Measurements from ENCODE around the gene KCND3. TPM values are rescaled to one million over a fixed set of nuclear protein-coding genes. Genes with fewer than 3 reads are reported as not detected.

Gene KCND3
- total RNA-seq, 1 donor from 2014 or later = 0.31 TPM

DNA sequence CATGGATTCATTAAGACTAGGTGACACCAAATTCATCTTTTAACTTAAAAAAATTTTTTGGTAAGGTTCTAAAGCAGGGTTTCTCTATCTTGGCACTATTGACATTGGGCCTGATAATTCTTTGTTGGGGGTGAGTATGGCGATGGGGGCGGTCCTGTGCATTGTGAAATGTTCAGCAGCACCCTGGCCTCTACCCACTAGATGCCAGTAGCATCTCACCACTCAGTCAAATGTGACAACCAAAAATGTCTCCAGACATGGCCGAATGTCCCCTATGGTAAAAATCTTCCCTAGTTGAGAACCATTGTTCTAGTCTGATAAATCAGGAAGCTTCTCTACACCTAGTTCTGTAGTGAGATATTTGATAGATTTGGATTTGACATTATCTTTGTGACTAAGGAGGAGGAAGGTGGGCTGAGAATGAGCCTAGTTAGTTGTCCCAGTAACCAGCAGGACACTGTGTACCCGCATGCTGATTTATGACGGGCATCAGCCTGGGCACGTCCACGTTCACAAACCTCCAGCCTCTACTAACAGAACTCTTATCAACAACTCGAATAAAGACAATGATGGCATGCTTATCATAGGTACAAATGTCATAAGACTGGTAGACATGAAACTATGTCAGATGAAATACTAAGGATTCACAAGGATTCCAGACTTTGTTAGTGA, 104.6 kb downstream of the KCND3 start:
- TF ChIP-seq CTCF (IDR thresholded peaks at IDR 0.05; ENCODE audit: unreplicated experiment) = no peak
- Mint-ChIP-seq H3K36me3 (no peaks in the 10 kb centered on the region), H3K9me3 (no peaks in the 10 kb centered on the region), H3K27me3 (ENCODE audit: low read depth) (peaks cover 47% of the 10 kb centered on the region), H3K4me1 (no peaks in the 10 kb centered on the region), H3K27ac (no peak overlapping the region), H3K4me3 (no peak overlapping the region)
- DNase-seq (ENCODE audit: low spot score in 2 of 2, unreplicated experiment in 2 of 2) = no peak

DNA sequence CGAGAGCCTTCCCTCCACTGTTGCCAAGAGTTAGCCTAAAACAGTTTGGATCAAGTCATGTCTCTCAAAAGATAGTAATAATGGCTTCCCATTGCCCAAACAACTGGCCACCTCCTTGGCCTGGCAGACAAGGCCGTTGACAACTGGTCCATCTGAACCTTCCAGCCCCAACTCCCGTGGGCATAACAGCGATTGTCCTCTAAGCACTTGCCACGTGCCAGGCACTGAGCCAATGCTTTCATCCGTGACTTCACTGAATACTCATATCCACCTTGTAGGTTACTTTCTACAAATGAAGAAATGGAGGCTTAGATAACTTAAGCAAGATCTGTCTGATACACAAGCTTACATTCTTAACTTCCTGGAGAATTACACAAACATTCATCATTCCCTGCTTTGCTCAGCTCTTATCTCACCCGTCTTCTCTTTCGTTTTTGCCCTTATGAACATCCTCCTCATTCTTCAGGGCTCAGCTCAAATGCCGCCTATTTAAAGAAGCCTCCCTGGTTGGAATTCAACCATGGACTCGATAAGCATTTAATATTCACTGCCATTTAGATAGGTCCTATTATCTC, 106.4 kb downstream of the KCND3 start:
- no peak for TF ChIP-seq CTCF (IDR thresholded peaks at IDR 0.05; ENCODE audit: unreplicated experiment)
- H3K36me3 Mint-ChIP-seq = no peaks in the 10 kb centered on the region
- no peak for DNase-seq (ENCODE audit: low spot score in 2 of 2, unreplicated experiment in 2 of 2)
- H3K27ac Mint-ChIP-seq = no peak overlapping the region
- peaks cover 48% of the 10 kb centered on the region for H3K27me3 Mint-ChIP-seq (ENCODE audit: low read depth)
- no peak overlapping the region for H3K4me3 Mint-ChIP-seq
- H3K4me1 Mint-ChIP-seq = no peaks in the 10 kb centered on the region
- no peaks in the 10 kb centered on the region for H3K9me3 Mint-ChIP-seq

DNA sequence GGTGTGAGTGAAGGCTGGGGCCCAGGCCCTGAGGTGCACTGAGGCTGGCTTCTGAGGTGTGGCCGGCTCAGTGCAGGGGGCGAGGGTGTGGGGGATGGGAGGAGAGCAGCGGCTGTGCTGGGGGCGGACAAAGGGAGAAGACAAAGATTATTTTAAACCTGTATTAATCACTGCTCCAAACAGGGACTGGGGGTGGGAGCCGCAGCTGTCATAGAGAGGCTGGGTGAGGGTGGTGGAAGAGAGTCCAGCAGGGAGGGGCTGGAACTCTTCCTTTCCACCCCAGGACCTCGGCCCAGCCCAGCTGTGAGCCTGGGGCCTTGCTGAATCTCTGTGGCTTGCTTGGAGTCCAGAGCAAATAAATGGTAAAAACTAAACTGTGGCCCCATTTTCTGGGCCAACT, 106.9 kb downstream of the KCND3 start:
- H3K4me1 Mint-ChIP-seq = no peaks in the 10 kb centered on the region
- no peak for TF ChIP-seq CTCF (IDR thresholded peaks at IDR 0.05; ENCODE audit: unreplicated experiment)
- peaks cover 46% of the 10 kb centered on the region for H3K27me3 Mint-ChIP-seq (ENCODE audit: low read depth)
- no peaks in the 10 kb centered on the region for H3K36me3 Mint-ChIP-seq
- DNase-seq (ENCODE audit: low spot score in 2 of 2, unreplicated experiment in 2 of 2) = no peak
- no peak overlapping the region for H3K4me3 Mint-ChIP-seq
- H3K27ac Mint-ChIP-seq = no peak overlapping the region
- no peaks in the 10 kb centered on the region for H3K9me3 Mint-ChIP-seq

DNA sequence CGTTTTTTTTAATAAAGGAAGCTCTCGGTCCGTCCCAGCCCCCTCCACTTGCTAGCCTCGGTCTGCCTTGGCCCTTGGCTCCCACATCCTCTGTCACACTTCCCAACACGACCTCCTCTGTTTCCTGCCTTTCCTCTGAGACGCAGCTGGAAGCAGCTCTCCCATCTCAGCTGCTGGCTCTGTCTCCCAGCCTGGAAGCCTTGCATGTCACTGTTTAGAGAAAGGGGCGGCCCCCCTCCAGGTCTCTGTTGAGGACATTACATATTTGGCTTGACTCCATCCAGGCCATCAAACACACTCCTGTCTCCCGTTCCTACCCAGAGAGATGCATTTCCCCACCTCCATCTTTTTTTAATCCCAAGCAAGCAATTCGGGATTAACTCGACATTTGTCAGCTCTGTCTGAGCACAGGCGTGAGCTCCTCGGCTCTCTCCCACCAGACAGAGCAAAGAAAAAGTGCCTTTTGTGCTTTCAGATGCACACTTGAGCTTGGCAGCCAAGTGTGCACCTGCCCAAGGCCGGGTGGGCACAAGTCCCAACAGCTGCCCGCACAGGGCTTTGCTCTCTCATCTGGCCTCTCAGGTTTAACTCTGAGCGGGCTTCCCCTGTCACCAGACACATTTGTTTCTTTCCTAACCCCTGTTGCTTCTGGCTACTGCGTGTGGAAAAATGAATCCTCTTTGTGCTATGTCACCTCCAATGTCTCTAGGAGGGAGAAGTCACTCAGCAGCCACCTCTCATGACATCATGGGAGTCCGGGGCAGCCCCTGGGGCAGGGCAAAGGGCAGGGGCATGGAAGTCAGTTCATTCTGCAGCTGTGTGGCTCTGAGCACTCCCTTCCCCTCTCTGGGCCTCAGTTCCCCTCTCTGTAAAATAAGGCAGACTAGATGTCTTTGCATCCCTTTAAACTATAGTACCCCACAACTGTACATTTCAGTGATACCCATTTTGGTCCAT, 108.3 kb downstream of the KCND3 start:
- no peak overlapping the region for H3K4me3 Mint-ChIP-seq
- DNase-seq (ENCODE audit: low spot score in 2 of 2, unreplicated experiment in 2 of 2) = no peak
- H3K4me1 Mint-ChIP-seq = no peaks in the 10 kb centered on the region
- H3K36me3 Mint-ChIP-seq = no peaks in the 10 kb centered on the region
- H3K27ac Mint-ChIP-seq = no peak overlapping the region
- H3K9me3 Mint-ChIP-seq = no peaks in the 10 kb centered on the region
- TF ChIP-seq CTCF (IDR thresholded peaks at IDR 0.05; ENCODE audit: unreplicated experiment) = no peak
- H3K27me3 Mint-ChIP-seq (ENCODE audit: low read depth) = peaks cover 48% of the 10 kb centered on the region

DNA sequence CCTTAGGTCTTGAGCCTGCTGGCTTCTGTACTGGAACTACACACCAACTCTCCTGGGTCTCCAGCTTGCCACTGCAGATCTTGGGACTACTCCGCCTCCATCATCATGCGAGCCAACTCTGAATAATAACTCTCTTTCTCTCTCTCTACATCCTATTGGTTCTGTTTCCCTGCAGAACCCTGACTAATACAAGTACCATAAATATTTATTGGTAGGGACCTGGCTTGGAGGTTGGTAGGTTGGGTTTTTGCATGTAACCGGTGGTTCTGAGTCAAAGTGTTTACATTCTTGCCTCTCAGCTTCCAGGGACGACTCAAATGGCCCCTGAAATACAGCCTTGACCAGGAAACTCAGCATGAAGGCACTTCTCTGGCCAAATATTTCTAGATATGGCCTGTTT, 110.4 kb downstream of the KCND3 start:
- Mint-ChIP-seq H3K9me3 (no peaks in the 10 kb centered on the region), H3K4me3 (no peak overlapping the region), H3K36me3 (no peaks in the 10 kb centered on the region), H3K27me3 (ENCODE audit: low read depth) (peaks cover 61% of the 10 kb centered on the region), H3K4me1 (no peaks in the 10 kb centered on the region), H3K27ac (no peak overlapping the region)
- no peak for DNase-seq (ENCODE audit: low spot score in 2 of 2, unreplicated experiment in 2 of 2)
- TF ChIP-seq CTCF (IDR thresholded peaks at IDR 0.05; ENCODE audit: unreplicated experiment) = no peak
